Measurements from ENCODE around the gene MDM1. TPM values are rescaled to one million over a fixed set of nuclear protein-coding genes. Genes with fewer than 3 reads are reported as not detected.

The MDM1 gene
- total RNA-seq, 1 experiment from 2014 or later: 22.2 TPM

- H3K4me1 Mint-ChIP-seq (ENCODE audit: low read depth, unreplicated experiment): peaks cover 13% of the 10 kb centered on the region
- no peaks in the 10 kb centered on the region for H3K27me3 Mint-ChIP-seq (ENCODE audit: insufficient read depth, unreplicated experiment)
- Histone ChIP-seq H3K9me3 (no peaks in the 10 kb centered on the region), H3K4me1 (no peaks in the 10 kb centered on the region), H3K4me3 (ENCODE audit: low read depth, low read length) (no peak overlapping the region), H3K27me3 (replicated peaks; ENCODE audit: control insufficient read depth, insufficient read depth, low read length) (no peaks in the 10 kb centered on the region), H3K36me3 (ENCODE audit: control insufficient read depth, insufficient read depth, low read length) (no peaks in the 10 kb centered on the region)
- ChIA-PET POLR2A (no interaction called here), CTCF (no interaction called here)
- no peaks in the 10 kb centered on the region for H3K36me3 Mint-ChIP-seq (ENCODE audit: insufficient read depth, unreplicated experiment)
- DNase-seq: no peak
- H3K4me3 Mint-ChIP-seq (ENCODE audit: unreplicated experiment): no peak overlapping the region
- no peaks in the 10 kb centered on the region for H3K9me3 Mint-ChIP-seq (ENCODE audit: unreplicated experiment)
- no TSS peak for BruUV-seq (replicated peaks)
- intact Hi-C loops (cut with micrococcal nuclease; ENCODE audit: unreplicated experiment): no loop called here
- no peak for TF ChIP-seq CTCF (IDR thresholded peaks at IDR 0.05; ENCODE audit: insufficient read depth in 1 of 2, low read depth in 1 of 2, low read length in 1 of 2, severe bottlenecking in 1 of 2, unreplicated experiment in 1 of 2)
- no peak overlapping the region for H3K27ac Mint-ChIP-seq (ENCODE audit: unreplicated experiment)
These were observed 37.9 kb upstream of the MDM1 start for GRCh38 chr12:68370006-68370590.

- no peaks in the 10 kb centered on the region for H3K27me3 Mint-ChIP-seq (ENCODE audit: insufficient read depth, unreplicated experiment)
- Histone ChIP-seq H3K9me3 (no peaks in the 10 kb centered on the region), H3K4me3 (ENCODE audit: low read depth, low read length) (no peak overlapping the region), H3K36me3 (ENCODE audit: control insufficient read depth, insufficient read depth, low read length) (no peaks in the 10 kb centered on the region), H3K27me3 (replicated peaks; ENCODE audit: control insufficient read depth, insufficient read depth, low read length) (no peaks in the 10 kb centered on the region), H3K4me1 (peaks cover 8% of the 10 kb centered on the region; the same call in 1 of the 2 replicates)
- no peak for DNase-seq
- ChIA-PET CTCF (no interaction called here), POLR2A (no interaction called here)
- no peaks in the 10 kb centered on the region for H3K9me3 Mint-ChIP-seq (ENCODE audit: unreplicated experiment)
- intact Hi-C loops (cut with micrococcal nuclease; ENCODE audit: unreplicated experiment): no loop called here
- no peak for TF ChIP-seq CTCF (IDR thresholded peaks at IDR 0.05; ENCODE audit: insufficient read depth in 1 of 2, low read depth in 1 of 2, low read length in 1 of 2, severe bottlenecking in 1 of 2, unreplicated experiment in 1 of 2)
- H3K36me3 Mint-ChIP-seq (ENCODE audit: insufficient read depth, unreplicated experiment): no peaks in the 10 kb centered on the region
- H3K4me1 Mint-ChIP-seq (ENCODE audit: low read depth, unreplicated experiment): peaks cover 19% of the 10 kb centered on the region
- BruUV-seq (replicated peaks): no TSS peak
- no peak overlapping the region for H3K27ac Mint-ChIP-seq (ENCODE audit: unreplicated experiment)
- no peak overlapping the region for H3K4me3 Mint-ChIP-seq (ENCODE audit: unreplicated experiment)
These were observed 36.2 kb upstream of the MDM1 start for GRCh38 chr12:68368327-68368726.

- CTCF ChIA-PET: no interaction called here
- Mint-ChIP-seq H3K36me3 (ENCODE audit: insufficient read depth, unreplicated experiment) (no peaks in the 10 kb centered on the region), H3K27me3 (ENCODE audit: insufficient read depth, unreplicated experiment) (no peaks in the 10 kb centered on the region), H3K27ac (ENCODE audit: unreplicated experiment) (no peak overlapping the region), H3K4me1 (ENCODE audit: low read depth, unreplicated experiment) (peaks cover 22% of the 10 kb centered on the region), H3K4me3 (ENCODE audit: unreplicated experiment) (no peak overlapping the region), H3K9me3 (ENCODE audit: unreplicated experiment) (no peaks in the 10 kb centered on the region)
- no peaks in the 10 kb centered on the region for H3K27me3 ChIP-seq (replicated peaks; ENCODE audit: control insufficient read depth, insufficient read depth, low read length)
- no peak overlapping the region for H3K4me3 ChIP-seq (ENCODE audit: low read depth, low read length)
- H3K4me1 ChIP-seq: peaks cover 8% of the 10 kb centered on the region; the same call in 1 of the 2 replicates
- POLR2A ChIA-PET: no interaction called here
- no peak for DNase-seq
- no peak for TF ChIP-seq CTCF (IDR thresholded peaks at IDR 0.05; ENCODE audit: insufficient read depth in 1 of 2, low read depth in 1 of 2, low read length in 1 of 2, severe bottlenecking in 1 of 2, unreplicated experiment in 1 of 2)
- H3K36me3 ChIP-seq (ENCODE audit: control insufficient read depth, insufficient read depth, low read length): no peaks in the 10 kb centered on the region
- H3K9me3 ChIP-seq: no peaks in the 10 kb centered on the region
- no TSS peak for BruUV-seq (replicated peaks)
- intact Hi-C loops (cut with micrococcal nuclease; ENCODE audit: unreplicated experiment): no loop called here
These were observed 35.7 kb upstream of the MDM1 start for GRCh38 chr12:68367903-68368302.
